GM21786 (cell line): ENCODE results near the gene WDR53.
"Not testable (repeated sequence)": the region's sequence is repeated elsewhere in the genome, so short reads cannot be mapped to it uniquely, and the experiment has no call there.

Experiments
- ATAC-seq: cut with Tn5 transposase; IDR thresholded peaks from one replicate; pipeline ENCODE4 v1.9.1; 2021; ENCODE audit not compliant: unreplicated experiment

WDR53 gene

DNA sequence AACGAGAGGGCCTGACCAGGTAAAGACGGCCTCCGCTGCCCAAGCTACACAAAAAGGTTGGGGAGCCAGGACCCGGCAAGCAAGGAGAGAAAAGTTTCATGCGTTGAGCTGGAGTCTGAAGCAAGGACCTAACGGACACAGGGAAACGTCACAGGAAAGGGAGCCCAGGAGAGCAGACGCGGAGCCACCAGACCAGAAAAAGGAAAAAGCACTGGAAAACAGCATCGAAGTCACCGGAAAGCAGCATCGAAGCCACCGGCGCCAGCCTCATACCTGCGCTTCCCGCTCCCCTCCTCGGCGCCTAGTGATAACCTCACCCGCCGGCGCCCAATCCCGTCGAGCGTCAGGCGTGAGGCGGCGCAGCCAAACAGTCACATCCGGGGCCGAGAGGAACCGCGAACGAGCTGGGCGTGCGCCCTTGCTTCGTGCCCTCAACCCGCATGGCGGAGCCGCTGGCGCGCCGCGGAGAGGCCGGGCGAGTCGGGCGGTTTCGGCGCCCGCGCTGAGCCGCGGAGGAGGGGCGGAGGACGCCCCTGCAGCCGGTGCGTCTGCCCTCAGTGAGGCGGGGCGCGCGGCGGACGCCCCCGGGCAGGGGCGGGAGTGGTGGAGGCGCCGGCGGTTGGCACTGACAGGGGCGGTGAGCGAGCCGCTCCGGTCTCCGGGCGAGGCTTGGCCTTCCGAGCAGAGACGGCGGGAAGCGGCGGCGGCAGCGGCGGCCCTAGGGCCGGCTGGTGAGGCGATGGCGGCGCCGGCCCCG, at the start of gene WDR53, which contains the start of gene FBXO45:
Gene WDR53 (minus strand): TSS at position 309 of the 757 bp plus-strand sequence. CDS start 7,079 bp downstream, outside the sequence.
Gene FBXO45 (plus strand): TSS at position 415 of the 757 bp plus-strand sequence. CDS start 325 bp downstream, at position 740.
- peak; percentile 90 for ATAC-seq

- ATAC-seq: no peak
These were observed 48.9 kb upstream of the WDR53 start for GRCh38 chr3:196617256-196617655.

DNA sequence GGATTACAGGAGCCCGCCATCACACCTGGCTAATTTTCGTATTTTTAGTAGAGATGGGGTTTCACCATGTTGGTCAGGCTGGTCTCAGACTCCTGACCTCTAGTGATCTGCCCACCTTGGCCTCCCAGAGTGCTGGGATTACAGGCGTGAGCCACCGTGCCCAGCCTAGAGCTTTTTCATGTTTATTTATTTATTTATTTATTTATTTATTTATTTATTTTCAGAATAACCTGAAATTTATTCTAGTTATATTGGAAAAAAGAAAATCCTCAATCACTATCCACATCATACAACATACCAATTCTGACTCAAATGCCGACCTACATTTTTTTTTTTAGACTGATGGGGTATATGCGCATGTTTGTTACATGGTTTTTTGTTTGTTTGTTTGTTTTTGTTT, 46.9 kb upstream of the WDR53 start:
- ATAC-seq: not testable (repeated sequence)

DNA sequence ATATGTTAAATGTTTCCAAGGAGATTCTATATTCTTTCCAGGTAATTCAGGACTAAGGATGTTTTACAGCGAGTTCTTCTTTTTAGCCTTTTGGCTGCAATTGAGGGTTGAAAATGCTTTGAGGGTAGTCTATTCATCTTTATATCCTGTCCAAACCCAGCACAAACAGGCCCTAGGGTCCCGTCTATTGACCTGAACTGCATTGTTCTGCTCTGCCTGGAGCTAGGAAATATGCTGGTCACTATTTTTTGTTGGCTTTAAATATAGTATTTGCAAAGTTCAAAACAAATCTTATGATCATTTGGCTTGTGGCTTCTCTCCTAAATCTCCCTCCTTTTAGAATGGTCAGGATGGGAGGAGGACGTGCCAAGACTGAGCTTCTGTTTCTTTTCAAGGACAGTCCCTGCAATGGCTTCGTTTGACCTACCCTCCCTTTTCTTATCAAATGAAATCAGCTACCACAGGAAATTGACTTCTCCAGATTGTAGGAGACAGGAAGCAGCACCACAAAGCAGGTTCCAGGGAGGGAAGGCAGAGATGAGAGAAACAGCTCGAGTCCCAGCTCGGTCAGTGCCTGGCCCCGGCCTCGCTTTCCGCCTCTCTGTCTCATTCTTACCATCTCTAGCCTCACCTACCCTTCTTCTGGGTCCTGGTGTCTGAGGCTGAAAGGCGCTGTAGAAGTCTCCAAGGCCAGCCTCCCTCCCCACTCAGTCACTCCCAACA, 43.6 kb upstream of the WDR53 start:
- ATAC-seq: no peak

DNA sequence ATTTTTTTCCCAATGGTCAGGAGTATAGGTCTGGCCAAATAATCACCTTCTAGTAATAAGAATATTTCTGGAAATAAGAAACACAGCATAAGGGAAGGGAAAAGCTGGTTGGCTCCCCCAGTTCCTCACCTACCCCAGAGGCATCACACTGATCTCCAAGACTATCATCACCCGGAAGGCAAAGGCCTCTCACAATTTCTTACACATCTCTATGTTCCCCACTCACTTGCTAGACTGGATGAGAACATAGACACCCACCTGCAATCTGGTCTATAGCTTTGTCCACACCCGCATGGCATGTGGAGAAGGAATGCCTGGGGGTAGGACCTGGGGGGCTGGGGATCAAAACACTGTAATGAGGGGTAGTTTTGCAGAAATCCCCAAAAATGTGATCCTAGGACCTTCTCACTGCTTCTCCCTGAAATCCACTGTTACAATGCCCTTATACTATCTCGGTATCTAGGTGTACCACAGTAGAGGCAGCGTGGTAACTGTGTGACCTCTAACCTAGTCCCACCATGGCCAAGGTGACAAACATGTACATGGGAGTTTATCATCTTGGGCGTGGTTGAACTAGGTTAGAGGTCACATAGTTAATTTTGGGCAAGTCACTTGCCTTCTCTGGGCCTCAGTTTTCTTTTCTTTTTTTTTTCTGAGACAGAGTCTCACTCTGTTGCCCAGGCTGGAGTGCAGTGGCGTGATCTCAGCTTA, 41.6 kb upstream of the WDR53 start:
- no peak for ATAC-seq

DNA sequence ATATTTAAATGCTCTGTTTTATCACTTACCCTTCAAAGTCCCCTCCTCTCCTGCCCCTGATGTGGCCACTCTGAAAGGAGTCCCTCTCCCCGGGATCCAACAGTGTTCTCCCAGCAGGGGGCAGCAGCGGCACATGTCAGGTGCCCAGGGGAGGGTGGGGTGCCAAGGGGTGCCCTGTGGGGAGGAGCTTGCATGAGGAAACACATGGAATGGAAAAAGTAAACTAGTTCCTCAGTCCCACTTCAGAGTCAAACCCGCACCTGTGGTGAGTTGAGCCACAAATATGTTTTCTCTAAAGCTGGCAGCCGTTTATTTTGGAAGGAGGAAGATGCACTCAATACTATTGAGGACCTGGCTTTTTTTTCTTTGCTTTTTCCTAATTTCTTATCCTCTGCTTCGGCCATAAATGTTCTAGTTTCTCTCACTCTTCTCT, 41.0 kb upstream of the WDR53 start:
- ATAC-seq: peak; percentile 85

GRCh38 chr3:196608693-196609092, 40.3 kb upstream of the WDR53 start:
- no peak for ATAC-seq

DNA sequence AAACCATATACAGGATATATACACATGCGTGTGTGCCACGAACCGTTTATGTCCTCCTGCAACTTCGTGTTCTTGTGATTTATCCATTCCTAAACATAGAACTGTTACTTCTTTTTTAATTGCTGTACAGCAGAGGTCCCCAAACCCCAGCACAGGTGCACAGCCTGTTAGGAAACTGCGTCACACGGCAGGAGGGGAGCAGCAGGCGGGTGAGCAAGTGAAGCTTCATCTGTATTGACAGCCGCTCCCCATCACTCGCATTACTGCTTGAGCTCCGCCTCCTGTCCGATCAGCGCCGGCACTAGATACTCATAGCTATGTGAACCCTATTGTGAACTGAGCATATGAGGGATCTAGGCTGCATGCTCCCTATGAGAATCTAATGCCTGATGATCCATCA, 36.2 kb upstream of the WDR53 start:
- ATAC-seq: no peak

DNA sequence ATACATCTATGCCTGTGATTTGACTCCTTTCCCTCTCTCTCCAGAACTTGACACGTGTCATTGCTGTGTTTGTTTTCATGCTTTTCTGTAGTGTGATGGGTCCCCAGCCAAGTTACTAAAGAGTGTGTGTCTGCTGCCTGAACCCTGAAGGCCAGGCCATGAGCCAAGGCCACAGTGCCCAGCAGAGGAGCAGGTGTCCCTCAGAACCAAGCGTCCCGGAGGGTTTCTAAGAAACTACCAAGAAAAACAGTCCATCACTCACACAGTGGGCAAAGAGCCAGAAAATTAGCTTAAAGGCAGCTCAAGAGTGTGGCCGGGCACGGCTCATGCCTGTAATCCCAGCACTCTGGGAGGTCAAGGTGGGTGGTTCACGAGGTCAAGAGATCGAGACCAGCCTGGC, 35.3 kb upstream of the WDR53 start:
- no peak for ATAC-seq

DNA sequence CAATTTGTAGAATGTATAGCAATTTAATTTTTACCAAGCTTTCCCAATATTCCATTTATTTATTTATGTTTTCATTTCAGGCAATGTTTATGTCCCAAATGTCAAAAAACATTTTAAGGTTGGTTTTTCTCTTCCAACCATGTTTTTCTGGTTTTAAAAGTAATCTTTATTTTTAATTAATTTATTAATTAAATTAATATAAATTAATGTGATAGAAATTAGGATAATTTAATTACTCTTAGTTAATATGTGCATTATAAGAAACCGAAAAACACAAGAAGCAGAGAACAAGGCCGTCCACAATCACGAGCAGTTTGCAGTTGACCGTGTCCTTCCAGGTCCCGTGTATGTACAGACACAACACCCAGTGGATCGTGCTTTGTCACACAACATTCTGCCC, 34.3 kb upstream of the WDR53 start:
- ATAC-seq: no peak

DNA sequence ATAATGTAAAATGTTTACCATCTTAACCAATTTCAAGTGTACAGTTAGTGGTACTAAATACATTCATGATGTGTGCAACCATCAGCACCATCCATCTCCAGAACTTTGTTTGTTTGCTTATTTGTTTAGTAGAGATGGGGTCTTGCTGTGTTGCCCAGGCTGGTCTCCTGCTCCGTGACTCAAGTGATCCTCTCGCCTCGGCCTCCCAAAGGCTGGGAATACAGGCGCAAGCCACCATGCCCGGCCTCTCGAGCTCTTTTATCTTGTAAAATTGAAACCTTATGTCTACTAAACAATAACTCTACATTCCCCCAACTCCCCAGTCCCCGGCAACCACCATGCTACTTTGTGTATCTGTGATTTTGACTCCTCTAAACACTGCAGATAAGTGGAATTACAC, 32.0 kb upstream of the WDR53 start:
- no peak for ATAC-seq

- ATAC-seq: no peak
These were observed 31.4 kb upstream of the WDR53 start for GRCh38 chr3:196599734-196600128.

- not testable (repeated sequence) for ATAC-seq
These were observed 29.8 kb upstream of the WDR53 start for GRCh38 chr3:196597971-196598733.

GRCh38 chr3:196596355-196596754, 28.0 kb upstream of the WDR53 start:
- ATAC-seq: no peak

DNA sequence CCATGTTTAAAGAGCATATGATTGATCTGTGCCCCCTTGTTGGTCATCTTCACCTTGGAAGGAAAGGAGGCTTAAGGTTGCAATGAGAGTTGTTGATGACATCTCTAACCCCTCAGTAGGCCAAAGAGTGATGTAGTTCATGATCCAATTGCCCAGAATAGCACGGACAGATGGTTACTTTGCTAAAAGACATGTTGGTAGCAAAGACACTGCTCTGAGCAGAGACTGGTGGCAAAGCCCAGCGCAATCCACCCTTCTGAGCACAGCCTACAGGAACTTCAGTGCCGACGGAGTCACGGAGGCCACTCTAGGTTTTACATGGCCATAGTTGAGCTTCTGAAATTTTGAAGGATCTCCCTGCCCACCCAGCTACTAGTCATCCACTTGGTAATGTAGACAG, 21.9 kb upstream of the WDR53 start:
- ATAC-seq: no peak

- ATAC-seq: no peak
These were observed 16.8 kb upstream of the WDR53 start for GRCh38 chr3:196585044-196585757.

DNA sequence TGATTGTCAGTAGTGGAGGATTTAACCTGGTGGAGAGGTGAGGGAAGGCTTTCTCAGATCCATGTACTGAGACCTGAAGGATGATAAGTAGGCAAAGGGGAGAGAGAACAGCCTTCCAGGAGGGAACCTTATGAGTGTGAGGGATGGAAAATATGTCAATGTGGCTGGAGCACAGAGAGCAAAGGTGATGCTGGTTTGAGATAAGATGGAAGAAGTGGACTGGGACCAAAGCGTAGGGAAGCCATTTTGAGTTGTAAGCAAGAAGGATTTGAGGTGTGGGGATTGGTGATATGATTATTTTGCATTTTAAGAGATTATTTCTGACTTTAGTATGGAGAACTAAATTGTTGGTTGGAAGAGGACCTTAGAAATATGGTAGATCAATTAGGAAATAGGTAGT, 4.0 kb upstream of the WDR53 start:
- no peak for ATAC-seq

DNA sequence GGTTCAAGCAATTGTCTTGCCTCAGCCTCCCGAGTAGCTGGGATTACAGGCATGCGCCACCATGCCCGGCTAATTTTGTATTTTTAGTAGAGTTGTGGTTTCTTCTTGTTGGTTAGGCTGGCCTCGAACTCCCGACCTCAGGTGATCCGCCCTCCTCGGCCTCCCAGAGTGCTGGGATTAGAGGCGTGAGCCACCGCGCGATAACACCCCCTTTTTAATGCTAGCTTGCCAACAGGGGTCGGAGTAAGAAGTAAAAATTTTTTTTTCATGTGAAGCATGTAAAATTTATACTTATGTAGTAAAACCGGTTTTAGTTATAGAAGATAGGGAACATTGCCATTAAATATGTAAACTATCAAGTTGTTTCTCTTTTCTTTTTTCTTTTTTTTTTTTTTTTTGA, 2.0 kb upstream of the WDR53 start:
- not testable (repeated sequence) for ATAC-seq

DNA sequence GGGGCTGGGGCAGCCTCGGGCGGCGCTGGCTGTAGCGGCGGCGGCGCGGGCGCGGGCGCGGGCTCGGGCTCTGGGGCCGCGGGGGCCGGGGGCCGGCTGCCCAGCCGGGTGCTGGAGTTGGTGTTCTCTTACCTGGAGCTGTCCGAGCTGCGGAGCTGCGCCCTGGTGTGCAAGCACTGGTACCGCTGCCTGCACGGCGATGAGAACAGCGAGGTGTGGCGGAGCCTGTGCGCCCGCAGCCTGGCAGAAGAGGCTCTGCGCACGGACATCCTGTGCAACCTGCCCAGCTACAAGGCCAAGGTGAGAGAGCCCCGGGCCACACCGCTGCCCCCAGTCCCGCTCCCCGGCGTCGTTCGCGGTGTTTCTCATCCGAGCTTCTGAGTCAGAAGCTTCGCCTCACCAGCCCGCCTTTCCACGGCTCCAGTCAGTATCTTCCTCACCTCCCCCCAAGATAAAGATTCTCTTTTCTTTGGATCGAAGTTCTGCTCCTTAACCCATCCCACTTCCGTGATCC, 706 bp upstream of the WDR53 start:
- peak; percentile 32 for ATAC-seq

- no peak for ATAC-seq
These were observed 4.6 kb downstream of the WDR53 start for GRCh38 chr3:196563721-196564225.
